IPS-15b (cell line): ENCODE results near the gene PYCARD.

Experiments
- H3K27me3 ChIP-seq: one replicate; pipeline ENCODE4 v1.6.1; 2013; ENCODE audit warnings: low read length; ENCODE audit not compliant: control insufficient read depth, insufficient read depth
- H3K36me3 ChIP-seq: one replicate; pipeline ENCODE4 v1.6.1; 2013; ENCODE audit warnings: low read length; ENCODE audit not compliant: control insufficient read depth, insufficient read depth
- H3K4me1 ChIP-seq: one replicate; pipeline ENCODE4 v1.6.1; 2013; ENCODE audit warnings: mild to moderate bottlenecking, low read length; ENCODE audit not compliant: control insufficient read depth, insufficient read depth
- H3K4me3 ChIP-seq: one replicate; pipeline ENCODE4 v1.5.1; 2013; ENCODE audit warnings: low read depth, low read length
- H3K9ac ChIP-seq: one replicate; pipeline ENCODE4 v1.6.1; 2013; ENCODE audit warnings: low read depth, mild to moderate bottlenecking, low read length
- H3K9me3 ChIP-seq: one replicate; pipeline ENCODE4 v1.6.1; 2013; ENCODE audit warnings: mild to moderate bottlenecking, low read length; ENCODE audit not compliant: control insufficient read depth, insufficient read depth

Gene PYCARD

DNA sequence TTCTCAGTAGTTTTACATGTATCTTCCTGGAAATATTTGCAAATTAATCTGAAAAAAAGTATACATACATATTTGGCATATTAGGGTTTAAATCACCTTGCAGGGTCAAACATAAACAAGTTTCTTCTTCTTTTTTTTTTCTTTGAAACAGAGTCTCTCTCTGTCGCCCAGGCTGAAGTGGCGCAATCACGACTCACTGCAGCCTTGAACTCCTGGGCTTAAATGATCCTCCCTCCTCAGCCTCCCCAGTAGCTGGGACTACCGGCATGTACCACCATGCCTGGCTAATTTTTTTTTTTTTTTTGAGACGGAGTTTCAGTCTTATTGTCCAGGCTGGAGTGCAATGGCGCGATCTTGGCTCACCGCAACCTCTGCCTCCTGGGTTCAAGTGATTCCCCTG lies 35.2 kb downstream of the PYCARD start:
- H3K9me3 ChIP-seq: no peaks in the 10 kb centered on the region
- no peak overlapping the region for H3K4me3 ChIP-seq
- no peaks in the 10 kb centered on the region for H3K36me3 ChIP-seq
- H3K9ac ChIP-seq: no peak overlapping the region
- H3K27me3 ChIP-seq: no peaks in the 10 kb centered on the region
- peaks cover 2% of the 10 kb centered on the region for H3K4me1 ChIP-seq

DNA sequence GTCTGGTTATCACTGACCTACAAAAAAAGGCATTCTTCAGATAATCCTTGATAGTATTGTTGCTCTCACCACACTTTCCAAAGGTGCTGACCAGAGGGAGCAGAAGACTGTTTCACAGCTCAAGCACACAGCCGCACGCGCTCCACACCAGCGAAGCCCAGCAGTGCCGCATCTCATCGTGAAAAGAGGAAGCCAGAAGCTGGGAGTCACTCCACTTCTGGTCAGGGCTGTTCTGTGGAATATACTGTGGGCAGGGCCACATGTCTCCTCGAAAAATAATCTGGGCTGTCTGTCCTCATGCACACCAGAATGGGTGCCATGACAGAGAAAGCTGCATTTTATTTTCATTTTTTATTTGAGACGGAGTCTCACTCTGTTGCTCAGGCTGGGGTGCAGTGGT lies 45.4 kb downstream of the PYCARD start:
- Histone ChIP-seq H3K4me1 (no peaks in the 10 kb centered on the region), H3K4me3 (no peak overlapping the region), H3K9ac (no peak overlapping the region), H3K27me3 (no peaks in the 10 kb centered on the region), H3K36me3 (no peaks in the 10 kb centered on the region), H3K9me3 (no peaks in the 10 kb centered on the region)
